Breast epithelium (tissue), 4 donors: Measurements from ENCODE around the gene SERBP1. TPM values are rescaled to one million over a fixed set of nuclear protein-coding genes. Genes with fewer than 3 reads are reported as not detected.
"Not testable (repeated sequence)": the region's sequence is repeated elsewhere in the genome, so short reads cannot be mapped to it uniquely, and the experiment has no call there.

Experiments used
- DNase-seq, 2 donors: peaks; one replicate each; pipeline ENCODE4 v3.0.0-alpha.2; 2019; ENCODE audit warnings: low spot score in 2 of 2
- H3K27ac ChIP-seq, 2 donors: fragments of 200-600 bp; sonication (generic) in 1 of 2; one replicate each; pipeline ENCODE4 v1.5.1; 2016 to 2019; ENCODE audit warnings: mild to moderate bottlenecking in 1 of 2
- H3K27me3 ChIP-seq, 2 donors: fragments of 200-600 bp; sonication (generic) in 1 of 2; one replicate each; pipeline versions ENCODE4 v1.5.1 to v1.6.0; 2017 to 2019; ENCODE audit warnings: control low read depth in 1 of 2, mild to moderate bottlenecking in 1 of 2
- H3K36me3 ChIP-seq: fragments of 200-600 bp; one replicate; pipeline ENCODE4 v1.5.1; 2019
- H3K4me1 ChIP-seq, 2 donors: fragments of 200-600 bp; sonication (generic); one replicate each; pipeline ENCODE4 v1.5.1; 2016 to 2019; ENCODE audit warnings: control low read depth in 1 of 2
- H3K4me3 ChIP-seq, 3 donors: fragments of 200-600 bp; sonication (generic); 1 replicate in 2 of 3; 2 replicates in 1 of 3; pipeline ENCODE4 v1.5.1; 2016 to 2019; ENCODE audit warnings: mild to moderate bottlenecking in 3 of 3, moderate library complexity in 2 of 3
- H3K9me3 ChIP-seq, 2 donors: fragments of 200-600 bp; sonication (generic) in 1 of 2; one replicate each; pipeline ENCODE4 v1.5.1; 2016 to 2019; ENCODE audit warnings: control low read depth in 1 of 2
- CTCF ChIP-seq, 3 donors: fragments of 450-650 bp; IDR thresholded peaks; one replicate each; pipeline ENCODE4 v1.5.1; 2016 to 2017; ENCODE audit warnings: antibody characterized with exemption in 3 of 3, mild to moderate bottlenecking in 3 of 3, moderate library complexity in 3 of 3
- POLR2A ChIP-seq: fragments of 450-650 bp; IDR thresholded peaks from one replicate; pipeline ENCODE4 v1.6.1; 2016; ENCODE audit warnings: antibody characterized with exemption, mild to moderate bottlenecking, moderate library complexity
- POLR2AphosphoS5 ChIP-seq, 3 donors: sonication (generic); formaldehyde crosslinking; IDR thresholded peaks; one replicate each; pipeline ENCODE4 v1.6.1; 2017; ENCODE audit warnings: antibody characterized with exemption in 3 of 3
- intact Hi-C: fragments of 100-400 bp; cut with DNase I; formaldehyde crosslinking; loops from one replicate; pipeline ENCODE4 v1.15.1; 2023; ENCODE audit warnings: low total_unique reads
- total RNA-seq, 3 donors: library from RNA; depleted of rRNA; stranded (reverse); fragments of >200 nt; gene quantifications; one replicate each; pipeline ENCODE4 v1.1.0, GENCODE V29; 2016

Gene SERBP1
- total RNA-seq, 3 donors from 2014 or later, result 181 to 266 (median 218) TPM

GRCh38 chr1:67415041-67415440 lies 15.2 kb downstream of the SERBP1 start:
- Histone ChIP-seq H3K27me3 (no peaks in the 10 kb centered on the region), H3K27ac (no peak overlapping the region), H3K4me3 (no peak overlapping the region), H3K36me3 (no peaks in the 10 kb centered on the region), H3K4me1 (no peaks in the 10 kb centered on the region), H3K9me3 (no peaks in the 10 kb centered on the region)
- DNase-seq, result no peak
- TF ChIP-seq CTCF (IDR thresholded peaks at IDR 0.05) (no peak), POLR2AphosphoS5 (IDR thresholded peaks at IDR 0.05) (no peak), POLR2A (no peak)
- intact Hi-C loops, result no loop called here

GRCh38 chr1:67414574-67414973 lies 15.6 kb downstream of the SERBP1 start:
- H3K36me3 ChIP-seq, result no peaks in the 10 kb centered on the region
- no peak for DNase-seq
- H3K27ac ChIP-seq, result no peak overlapping the region
- H3K27me3 ChIP-seq, result no peaks in the 10 kb centered on the region
- H3K4me3 ChIP-seq, result no peak overlapping the region
- no peaks in the 10 kb centered on the region for H3K9me3 ChIP-seq
- H3K4me1 ChIP-seq, result no peaks in the 10 kb centered on the region
- intact Hi-C loops, result no loop called here
- TF ChIP-seq CTCF (IDR thresholded peaks at IDR 0.05) (no peak), POLR2A (no peak), POLR2AphosphoS5 (IDR thresholded peaks at IDR 0.05) (no peak)

GRCh38 chr1:67413101-67413500 lies 17.1 kb downstream of the SERBP1 start:
- H3K27me3 ChIP-seq, H3K4me3 ChIP-seq, intact Hi-C loops, DNase-seq, H3K4me1 ChIP-seq, H3K27ac ChIP-seq, H3K36me3 ChIP-seq, H3K9me3 ChIP-seq: not testable (repeated sequence)

- no peak for TF ChIP-seq CTCF (IDR thresholded peaks at IDR 0.05)
- no peak for TF ChIP-seq POLR2A
- no peak for TF ChIP-seq POLR2AphosphoS5 (IDR thresholded peaks at IDR 0.05)
- intact Hi-C loops, result no loop called here
Observed at GRCh38 chr1:67408148-67408547, 22.1 kb downstream of the SERBP1 start.

GRCh38 chr1:67407498-67407897 lies 22.7 kb downstream of the SERBP1 start:
- no peaks in the 10 kb centered on the region for H3K4me1 ChIP-seq
- intact Hi-C loops, result no loop called here
- no peaks in the 10 kb centered on the region for H3K27me3 ChIP-seq
- no peaks in the 10 kb centered on the region for H3K36me3 ChIP-seq
- H3K4me3 ChIP-seq, result no peak overlapping the region
- DNase-seq, result no peak
- no peak overlapping the region for H3K27ac ChIP-seq
- no peaks in the 10 kb centered on the region for H3K9me3 ChIP-seq
- TF ChIP-seq POLR2A (no peak), CTCF (IDR thresholded peaks at IDR 0.05) (no peak), POLR2AphosphoS5 (IDR thresholded peaks at IDR 0.05) (no peak)

More at GRCh38 chr1:67408148-67408547, 22.1 kb downstream of the SERBP1 start:
- no peaks in the 10 kb centered on the region for H3K36me3 ChIP-seq
- no peak overlapping the region for H3K4me3 ChIP-seq
- H3K27ac ChIP-seq, result no peak overlapping the region
- DNase-seq, result no peak
- H3K27me3 ChIP-seq, result no peaks in the 10 kb centered on the region
- H3K9me3 ChIP-seq, result no peaks in the 10 kb centered on the region
- H3K4me1 ChIP-seq, result no peaks in the 10 kb centered on the region
